Mesothelial cell of epicardium (in vitro differentiated cells): Measurements from ENCODE around the gene LRRIQ4. TPM values are rescaled to one million over a fixed set of nuclear protein-coding genes. Genes with fewer than 3 reads are reported as not detected.

Experiments
- DNase-seq, 2 experiments: peaks; one replicate each; pipeline ENCODE4 v3.0.0; 2021; ENCODE audit warnings: low spot score in 2 of 2; ENCODE audit not compliant: unreplicated experiment in 2 of 2
- H3K27ac Mint-ChIP-seq: 2 replicates; pipeline ENCODE4 v1.8.0; 2021; ENCODE audit warnings: mixed read lengths
- H3K27me3 Mint-ChIP-seq: 2 replicates; pipeline ENCODE4 v1.8.0; 2021; ENCODE audit warnings: low read depth, mixed read lengths
- H3K36me3 Mint-ChIP-seq: 2 replicates; pipeline ENCODE4 v1.8.0; 2021; ENCODE audit warnings: mixed read lengths
- H3K4me1 Mint-ChIP-seq: 2 replicates; pipeline ENCODE4 v1.8.0; 2021; ENCODE audit warnings: mixed read lengths
- H3K4me3 Mint-ChIP-seq: 2 replicates; pipeline ENCODE4 v1.8.0; 2021; ENCODE audit warnings: mild to moderate bottlenecking, moderate library complexity, mixed read lengths
- H3K9me3 Mint-ChIP-seq: 2 replicates; pipeline ENCODE4 v1.8.0; 2021; ENCODE audit warnings: mixed read lengths
- total RNA-seq: library from RNA; stranded (reverse); gene quantifications from 3 replicates; pipeline ENCODE4 v1.2.1, GENCODE V29; 2021
- TF ChIP-seq, protein P1 (sequence below): fragments of 200-600 bp; sonication (generic); IDR thresholded peaks from one replicate; pipeline ENCODE4 v1.5.0; 2021; ENCODE audit warnings: antibody characterized with exemption; ENCODE audit not compliant: unreplicated experiment

The LRRIQ4 gene
- total RNA-seq, 1 donor from 2014 or later: 0.16 TPM

GRCh38 chr3:169822540-169822939 lies 9.9 kb downstream of the LRRIQ4 start:
- TF ChIP-seq, protein P1, sequence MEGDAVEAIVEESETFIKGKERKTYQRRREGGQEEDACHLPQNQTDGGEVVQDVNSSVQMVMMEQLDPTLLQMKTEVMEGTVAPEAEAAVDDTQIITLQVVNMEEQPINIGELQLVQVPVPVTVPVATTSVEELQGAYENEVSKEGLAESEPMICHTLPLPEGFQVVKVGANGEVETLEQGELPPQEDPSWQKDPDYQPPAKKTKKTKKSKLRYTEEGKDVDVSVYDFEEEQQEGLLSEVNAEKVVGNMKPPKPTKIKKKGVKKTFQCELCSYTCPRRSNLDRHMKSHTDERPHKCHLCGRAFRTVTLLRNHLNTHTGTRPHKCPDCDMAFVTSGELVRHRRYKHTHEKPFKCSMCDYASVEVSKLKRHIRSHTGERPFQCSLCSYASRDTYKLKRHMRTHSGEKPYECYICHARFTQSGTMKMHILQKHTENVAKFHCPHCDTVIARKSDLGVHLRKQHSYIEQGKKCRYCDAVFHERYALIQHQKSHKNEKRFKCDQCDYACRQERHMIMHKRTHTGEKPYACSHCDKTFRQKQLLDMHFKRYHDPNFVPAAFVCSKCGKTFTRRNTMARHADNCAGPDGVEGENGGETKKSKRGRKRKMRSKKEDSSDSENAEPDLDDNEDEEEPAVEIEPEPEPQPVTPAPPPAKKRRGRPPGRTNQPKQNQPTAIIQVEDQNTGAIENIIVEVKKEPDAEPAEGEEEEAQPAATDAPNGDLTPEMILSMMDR: no peak
- Mint-ChIP-seq H3K36me3 (no peaks in the 10 kb centered on the region), H3K9me3 (no peaks in the 10 kb centered on the region), H3K4me1 (peaks cover 30% of the 10 kb centered on the region), H3K4me3 (no peak overlapping the region), H3K27me3 (no peaks in the 10 kb centered on the region), H3K27ac (no peak overlapping the region)
- no peak for DNase-seq

- Mint-ChIP-seq H3K4me3 (no peak overlapping the region), H3K27me3 (no peaks in the 10 kb centered on the region), H3K36me3 (no peaks in the 10 kb centered on the region), H3K9me3 (no peaks in the 10 kb centered on the region), H3K4me1 (peaks cover 30% of the 10 kb centered on the region), H3K27ac (no peak overlapping the region)
- DNase-seq: no peak
- TF ChIP-seq, protein P1: no peak
Observed at GRCh38 chr3:169822983-169823382, 10.3 kb downstream of the LRRIQ4 start.

- Mint-ChIP-seq H3K27me3 (no peaks in the 10 kb centered on the region), H3K9me3 (no peaks in the 10 kb centered on the region), H3K4me3 (no peak overlapping the region), H3K36me3 (no peaks in the 10 kb centered on the region), H3K27ac (no peak overlapping the region), H3K4me1 (peaks cover 9% of the 10 kb centered on the region)
- no peak for DNase-seq
- TF ChIP-seq, protein P1: no peak
Observed at GRCh38 chr3:169825316-169825715, 12.6 kb downstream of the LRRIQ4 start.

DNA sequence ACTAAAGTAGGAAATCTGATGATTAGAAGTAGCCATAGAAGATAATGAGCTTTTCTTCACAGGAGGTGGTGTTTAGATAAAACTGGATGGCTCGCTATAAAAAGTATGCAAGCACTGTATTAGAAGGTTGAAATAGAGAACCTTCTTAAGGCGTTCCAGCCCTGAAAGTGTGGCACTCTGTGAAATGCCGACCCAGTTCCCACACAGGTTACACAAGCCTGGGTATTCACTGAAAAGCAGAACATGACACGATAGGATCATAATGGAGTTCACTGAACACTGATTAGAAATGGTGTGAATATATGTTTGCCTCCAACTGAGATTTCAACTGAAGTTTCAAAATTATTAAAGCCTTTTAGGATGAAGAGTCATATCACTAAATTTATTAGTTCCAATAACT lies 15.0 kb downstream of the LRRIQ4 start:
- Mint-ChIP-seq H3K36me3 (no peaks in the 10 kb centered on the region), H3K9me3 (no peaks in the 10 kb centered on the region), H3K27ac (no peak overlapping the region), H3K27me3 (no peaks in the 10 kb centered on the region), H3K4me3 (no peak overlapping the region), H3K4me1 (peaks cover 1% of the 10 kb centered on the region)
- DNase-seq: no peak
- TF ChIP-seq, protein P1: no peak

DNA sequence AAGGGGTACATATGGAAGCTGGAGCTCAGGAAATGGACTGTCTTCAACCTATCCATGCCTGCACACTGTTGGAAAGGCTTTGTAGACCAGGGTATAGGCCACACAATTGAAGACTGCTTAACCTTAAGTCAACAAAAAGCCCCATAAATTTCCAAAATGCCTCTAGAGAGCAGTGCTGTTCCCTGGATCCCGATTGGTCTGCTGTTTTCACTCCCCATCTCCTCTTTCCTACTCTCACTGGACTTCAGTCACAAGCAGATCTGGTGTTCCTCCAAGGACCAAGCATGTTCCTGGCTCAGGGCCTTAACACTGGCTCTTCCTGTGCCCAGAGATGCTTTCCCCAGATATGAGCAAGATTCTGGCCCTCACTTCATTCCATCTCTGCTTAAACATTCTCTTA lies 22.9 kb downstream of the LRRIQ4 start:
- no peak overlapping the region for H3K4me3 Mint-ChIP-seq
- DNase-seq: no peak
- H3K36me3 Mint-ChIP-seq: no peaks in the 10 kb centered on the region

More for the DNA sequence above, 22.9 kb downstream of the LRRIQ4 start:
- Mint-ChIP-seq H3K4me1 (no peaks in the 10 kb centered on the region), H3K9me3 (no peaks in the 10 kb centered on the region), H3K27ac (no peak overlapping the region), H3K27me3 (no peaks in the 10 kb centered on the region)
- TF ChIP-seq, protein P1: no peak
